Right lobe of liver (tissue), 4 donors: ENCODE data around the gene ABHD12B.

Experiments used
- POLR2A ChIP-seq: fragments of 450-650 bp; IDR thresholded peaks from one replicate; pipeline ENCODE4 v1.6.1; 2017; ENCODE audit warnings: antibody characterized with exemption, mild to moderate bottlenecking
- TF ChIP-seq, protein P1 (sequence below), 4 donors: fragments of 200-600 bp in 3 of 4; fragments of 450-650 bp in 1 of 4; IDR thresholded peaks; one replicate each; pipeline versions ENCODE4 v1.5.1 to v1.8.0; 2016 to 2022; ENCODE audit warnings: antibody characterized with exemption in 4 of 4, mild to moderate bottlenecking in 2 of 4
- donor health status: DM: no; HTN: no; CAD: no.
- donor health status: DM: no; HTN: no; CAD: no.
- donor health status: DM: no; HTN: yes; CAD: no.

DNA sequence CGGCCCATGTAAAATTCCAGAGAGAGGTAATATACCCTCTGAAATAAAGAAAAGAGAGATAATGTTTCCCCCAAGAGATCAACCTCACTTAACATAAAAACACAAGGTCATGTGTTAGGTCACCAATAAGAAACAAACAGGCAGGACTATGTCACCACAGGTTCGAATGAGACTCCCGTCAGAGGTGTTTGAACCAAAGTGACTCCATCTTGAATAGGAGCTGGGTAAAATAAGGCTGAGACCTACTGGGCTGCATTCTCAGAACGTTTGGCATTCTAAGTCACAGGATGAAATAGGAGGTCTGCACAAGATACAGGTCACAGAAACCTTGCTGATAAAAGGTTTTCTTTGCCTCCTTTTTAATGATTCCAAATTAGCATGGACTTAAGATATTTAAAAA lies 65.9 kb downstream of the ABHD12B start:
- TF ChIP-seq, protein P1, sequence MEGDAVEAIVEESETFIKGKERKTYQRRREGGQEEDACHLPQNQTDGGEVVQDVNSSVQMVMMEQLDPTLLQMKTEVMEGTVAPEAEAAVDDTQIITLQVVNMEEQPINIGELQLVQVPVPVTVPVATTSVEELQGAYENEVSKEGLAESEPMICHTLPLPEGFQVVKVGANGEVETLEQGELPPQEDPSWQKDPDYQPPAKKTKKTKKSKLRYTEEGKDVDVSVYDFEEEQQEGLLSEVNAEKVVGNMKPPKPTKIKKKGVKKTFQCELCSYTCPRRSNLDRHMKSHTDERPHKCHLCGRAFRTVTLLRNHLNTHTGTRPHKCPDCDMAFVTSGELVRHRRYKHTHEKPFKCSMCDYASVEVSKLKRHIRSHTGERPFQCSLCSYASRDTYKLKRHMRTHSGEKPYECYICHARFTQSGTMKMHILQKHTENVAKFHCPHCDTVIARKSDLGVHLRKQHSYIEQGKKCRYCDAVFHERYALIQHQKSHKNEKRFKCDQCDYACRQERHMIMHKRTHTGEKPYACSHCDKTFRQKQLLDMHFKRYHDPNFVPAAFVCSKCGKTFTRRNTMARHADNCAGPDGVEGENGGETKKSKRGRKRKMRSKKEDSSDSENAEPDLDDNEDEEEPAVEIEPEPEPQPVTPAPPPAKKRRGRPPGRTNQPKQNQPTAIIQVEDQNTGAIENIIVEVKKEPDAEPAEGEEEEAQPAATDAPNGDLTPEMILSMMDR (IDR thresholded peaks at IDR 0.05), result no peak
- TF ChIP-seq POLR2A, result no peak
